GM12891 (cell line): ENCODE data around the gene ATP6V1D.

Source experiments
- PAX5 ChIP-seq: IDR thresholded peaks from 2 replicates; pipeline ENCODE4 v1.6.1; 2011; ENCODE audit warnings: low read length, moderate library complexity, mild to moderate bottlenecking; ENCODE audit not compliant: insufficient read depth, severe bottlenecking
- POLR2A ChIP-seq: IDR thresholded peaks from 2 replicates; pipeline ENCODE4 v1.6.1; 2011; ENCODE audit warnings: low read depth, low read length, control low read depth
- SPI1 ChIP-seq: IDR thresholded peaks from 2 replicates; pipeline ENCODE4 v1.6.1; 2011; ENCODE audit warnings: low read depth, low read length, control low read depth
- TAF1 ChIP-seq: IDR thresholded peaks from 2 replicates; pipeline ENCODE4 v1.6.1; 2011; ENCODE audit warnings: low read depth, low read length, control low read depth

GRCh38 chr14:67345583-67345982 is 14.0 kb downstream of the ATP6V1D start:
- no peak for TF ChIP-seq PAX5
- no peak for TF ChIP-seq SPI1
- no peak for TF ChIP-seq TAF1
- TF ChIP-seq POLR2A: no peak
